GM12801 (cell line): ENCODE measurements around the gene TENT4B.

Experiments used
- CTCF ChIP-seq: IDR thresholded peaks from one replicate; pipeline ENCODE4 v1.5.1; 2011; ENCODE audit warnings: control low read depth; ENCODE audit not compliant: insufficient read length; ENCODE audit errors: extremely low read depth

Gene TENT4B

DNA sequence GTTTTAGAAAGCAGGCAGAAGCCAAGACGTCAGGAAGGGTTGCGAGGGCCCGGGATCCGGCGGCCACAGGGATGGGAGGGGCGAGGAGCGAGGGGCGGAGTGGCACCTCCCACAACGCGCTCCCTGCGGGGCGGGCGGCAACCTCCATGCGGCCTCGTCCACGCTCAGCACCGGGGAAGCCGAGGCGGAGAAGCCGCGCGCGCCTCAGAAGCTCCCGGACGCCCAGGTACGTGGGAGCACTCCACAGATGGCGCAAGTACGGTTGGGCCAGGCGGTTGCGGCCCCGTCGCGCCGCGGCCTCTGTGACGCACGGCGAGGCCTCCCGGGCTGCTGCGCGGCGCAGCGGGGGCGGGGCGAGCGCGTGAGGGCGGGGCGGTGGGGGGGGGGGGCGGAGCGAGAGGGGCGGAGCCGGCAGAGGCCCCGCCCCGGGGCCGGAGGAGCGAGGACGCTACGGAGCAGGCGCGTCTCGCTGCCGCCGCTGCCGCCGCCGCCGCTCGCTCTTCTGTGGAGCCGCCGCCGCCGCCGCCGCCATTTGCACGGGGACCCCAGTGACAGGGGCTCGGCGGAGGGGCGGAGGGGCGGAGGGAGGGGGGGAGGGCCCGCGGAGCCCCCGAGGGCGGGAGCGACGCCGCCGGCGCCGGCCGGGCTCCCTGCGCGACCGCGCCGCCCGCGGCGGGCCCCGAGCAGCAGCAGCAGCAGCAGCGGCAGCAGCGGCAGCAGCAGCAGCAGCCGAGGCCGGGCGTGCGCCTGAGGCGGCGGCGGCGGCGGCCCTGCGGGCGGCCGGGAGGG lies at the start of gene TENT4B:
Gene TENT4B, plus strand, starts transcription at position 500 of the 789 bp plus-strand sequence. CDS start 316 bp downstream, outside the sequence.
- no peak for TF ChIP-seq CTCF

GRCh38 chr16:50103764-50104163 lies 49.3 kb upstream of the TENT4B start:
- no peak for TF ChIP-seq CTCF

DNA sequence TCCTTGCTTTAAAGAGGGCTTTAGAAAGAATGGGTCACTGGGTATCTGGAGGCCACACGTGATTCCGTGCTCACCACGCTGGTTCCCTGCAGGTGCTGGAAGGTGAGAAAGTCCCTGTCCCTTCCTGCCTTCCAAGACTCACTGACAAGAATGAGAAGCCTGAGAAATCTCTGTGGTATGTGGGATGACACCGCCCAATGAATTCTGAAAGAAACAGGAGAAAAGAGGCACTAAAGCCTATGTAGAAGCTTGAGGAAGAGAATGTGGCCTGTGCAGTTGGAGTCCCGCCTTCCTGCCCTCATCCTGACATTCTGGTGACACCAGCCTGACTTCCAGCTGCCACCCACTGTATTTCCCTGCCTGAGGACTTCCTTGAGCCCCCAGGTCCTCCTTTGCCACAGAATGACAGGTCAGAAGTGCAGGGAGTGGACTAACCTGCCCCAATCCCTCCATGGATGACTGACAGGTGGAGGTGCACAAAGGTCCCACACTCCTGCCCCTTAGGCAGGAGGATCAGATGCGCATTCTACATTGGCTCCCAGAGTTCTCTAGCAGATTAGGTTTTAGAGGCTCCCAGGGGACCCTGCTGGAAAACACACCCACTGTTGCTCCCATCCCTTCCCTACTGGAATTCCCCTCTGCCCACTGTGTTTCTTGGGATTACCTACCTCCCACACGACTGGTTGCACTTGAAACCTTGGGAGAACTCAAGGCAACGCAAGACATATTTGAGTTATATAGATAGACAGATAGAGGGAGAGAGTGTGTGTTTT lies 38.6 kb upstream of the TENT4B start:
- TF ChIP-seq CTCF: no peak

- no peak for TF ChIP-seq CTCF
Observed at GRCh38 chr16:50120711-50121110, 32.4 kb upstream of the TENT4B start.

DNA sequence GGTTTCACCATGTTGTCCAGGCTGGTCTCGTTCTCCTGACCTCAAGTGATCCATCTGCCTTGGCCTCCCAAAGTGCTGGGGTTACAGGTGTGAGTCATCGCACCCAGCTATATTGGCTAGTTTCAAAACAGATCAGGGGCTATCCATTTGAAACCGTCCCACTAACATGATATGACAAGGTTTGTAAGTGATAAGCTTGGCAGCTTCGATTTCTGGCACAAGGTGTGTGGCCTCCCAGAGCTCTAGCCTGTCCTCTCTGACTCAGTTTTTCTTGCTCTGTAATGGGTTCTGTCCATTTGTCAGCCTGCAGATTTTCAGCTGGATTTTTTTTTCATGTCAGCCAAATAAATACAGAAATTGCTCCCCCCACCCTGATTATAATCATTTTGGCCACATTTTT lies 31.8 kb upstream of the TENT4B start:
- TF ChIP-seq CTCF: no peak

- TF ChIP-seq CTCF: no peak
Observed at GRCh38 chr16:50121721-50122445, 31.2 kb upstream of the TENT4B start.

- TF ChIP-seq CTCF: no peak
Observed at GRCh38 chr16:50123417-50123816, 29.7 kb upstream of the TENT4B start.
